ENCODE data around the gene TMPRSS5. TPM values are rescaled to one million over a fixed set of nuclear protein-coding genes. Genes with fewer than 3 reads are reported as not detected.

The TMPRSS5 gene
- total RNA-seq (1 to 10 TPM; 1.5 to 1.9 TPM), total RNA-seq (1.3 to 2.3 reads per million in 2 donors)

GRCh38 chr11:113705871-113706655, at the start of gene TMPRSS5:
Gene TMPRSS5 (minus strand): TSS chr11:113706308. CDS start chr11:113706224, 84 bp downstream.
- H3K27ac Mint-ChIP-seq, result no peak within 1 kb of the TSS
- peaks cover 3% of the 10 kb centered on the region for H3K36me3 Mint-ChIP-seq (ENCODE audit: low read depth)
- H3K4me1 Mint-ChIP-seq, result no peaks in the 10 kb centered on the region
- no peak within 1 kb of the TSS for H3K4me3 Mint-ChIP-seq
- ATAC-seq (no peak), DNase-seq (no peak)
- H3K9me3 ChIP-seq (ENCODE audit: control insufficient read depth, low read length, poor library complexity, severe bottlenecking), result no peaks in the 10 kb centered on the region
- H3K27me3 Mint-ChIP-seq, result no peaks in the 10 kb centered on the region

DNA sequence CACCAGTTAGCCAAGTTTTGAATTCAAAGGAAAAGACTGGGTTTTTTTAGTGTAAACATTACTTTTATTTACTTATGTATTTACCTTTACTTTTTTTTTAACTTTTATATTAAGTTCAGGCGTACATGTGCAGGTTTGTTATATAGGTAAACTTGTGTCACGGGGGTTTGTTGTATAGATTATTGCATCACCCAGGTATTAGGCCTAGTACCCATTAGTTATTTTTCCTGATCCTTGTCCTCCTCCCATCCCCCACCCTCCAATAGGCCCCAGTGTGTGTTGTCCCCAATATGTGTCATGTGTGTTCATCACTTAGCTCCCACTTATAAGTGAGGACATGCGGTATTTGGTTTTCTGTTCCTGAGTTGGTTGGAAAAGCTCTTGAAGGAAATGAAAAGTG, 46.8 kb upstream of the TMPRSS5 start:
- no peak overlapping the region for H3K4me3 Mint-ChIP-seq
- DNase-seq, result no peak
- no peaks in the 10 kb centered on the region for H3K27me3 Mint-ChIP-seq
- H3K36me3 Mint-ChIP-seq (ENCODE audit: low read depth), result peaks cover 11% of the 10 kb centered on the region
- no peaks in the 10 kb centered on the region for H3K9me3 ChIP-seq (ENCODE audit: control insufficient read depth, low read length, poor library complexity, severe bottlenecking)
- no peak overlapping the region for H3K27ac Mint-ChIP-seq
- ATAC-seq, result no peak
- peaks cover 2% of the 10 kb centered on the region for H3K4me1 Mint-ChIP-seq

DNA sequence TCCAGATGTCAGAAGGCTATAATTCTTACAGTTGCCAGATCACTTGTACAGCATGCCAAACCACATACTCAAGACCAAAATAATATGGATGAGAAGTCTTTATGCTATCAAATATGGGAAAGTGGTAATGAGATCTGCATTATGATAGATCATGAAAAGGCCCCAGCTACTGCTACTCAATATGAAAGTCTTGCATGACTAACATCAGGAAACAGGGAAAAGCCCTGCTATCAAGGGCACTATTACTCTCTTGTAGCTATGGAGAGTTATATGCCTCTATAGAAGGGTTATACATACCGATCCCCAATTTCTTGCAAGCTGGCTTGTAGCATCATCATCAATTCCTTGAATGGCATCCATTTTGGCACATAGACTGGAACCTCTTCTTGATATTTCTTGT, 30.2 kb upstream of the TMPRSS5 start:
- no peak for DNase-seq
- H3K27ac Mint-ChIP-seq, result no peak overlapping the region
- no peaks in the 10 kb centered on the region for H3K9me3 ChIP-seq (ENCODE audit: control insufficient read depth, low read length, poor library complexity, severe bottlenecking)
- ATAC-seq, result no peak
- peaks cover 2% of the 10 kb centered on the region for H3K4me1 Mint-ChIP-seq
- no peaks in the 10 kb centered on the region for H3K27me3 Mint-ChIP-seq
- peaks cover 6% of the 10 kb centered on the region for H3K36me3 Mint-ChIP-seq (ENCODE audit: low read depth)
- no peak overlapping the region for H3K4me3 Mint-ChIP-seq

GRCh38 chr11:113732092-113732491, 26.0 kb upstream of the TMPRSS5 start:
- Mint-ChIP-seq H3K36me3 (ENCODE audit: low read depth) (peaks cover 5% of the 10 kb centered on the region), H3K4me3 (no peak overlapping the region), H3K4me1 (peaks cover 6% of the 10 kb centered on the region), H3K27me3 (no peaks in the 10 kb centered on the region), H3K27ac (no peak overlapping the region)
- no peak for DNase-seq
- no peak for ATAC-seq
- H3K9me3 ChIP-seq (ENCODE audit: control insufficient read depth, low read length, poor library complexity, severe bottlenecking), result no peaks in the 10 kb centered on the region

DNA sequence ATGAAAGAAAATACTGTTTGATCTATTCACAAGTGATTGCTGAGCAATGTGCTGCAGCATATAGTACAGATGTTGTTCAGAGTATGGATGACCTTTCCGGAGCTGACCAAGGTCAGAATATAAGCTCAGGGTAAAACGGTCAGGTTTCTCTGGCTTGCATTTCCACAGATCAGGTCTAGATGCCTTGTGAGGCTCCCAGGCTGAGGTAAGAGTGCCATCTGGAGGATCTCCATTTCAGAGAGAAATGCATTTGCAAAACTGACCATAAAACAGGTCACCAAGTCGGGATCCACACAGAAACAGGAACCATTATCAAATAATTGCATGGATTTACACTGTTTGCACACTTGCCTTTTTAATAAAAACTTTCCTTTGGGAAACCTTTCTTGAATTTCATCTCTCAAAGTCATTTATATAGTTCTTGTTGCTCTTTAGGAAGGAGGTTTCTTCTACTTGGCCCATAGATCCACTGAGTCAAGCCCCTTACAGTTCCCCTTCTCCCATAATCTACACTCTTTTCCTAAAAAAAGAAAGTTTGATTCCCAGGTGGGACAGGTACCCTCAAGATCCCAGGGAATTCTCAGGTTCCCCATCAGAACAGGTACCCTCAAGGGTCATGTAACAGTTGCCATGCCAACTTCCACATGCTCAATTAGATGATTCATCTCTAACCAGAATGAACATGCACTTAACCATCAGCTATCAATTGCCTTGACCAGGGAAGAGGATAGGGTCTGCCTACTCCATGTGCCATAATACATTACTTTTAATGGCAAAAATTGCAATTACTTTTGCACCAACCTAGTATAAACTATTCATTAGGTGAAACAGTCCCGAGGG, 25.0 kb upstream of the TMPRSS5 start:
- H3K27me3 Mint-ChIP-seq, result no peaks in the 10 kb centered on the region
- H3K4me1 Mint-ChIP-seq, result peaks cover 7% of the 10 kb centered on the region
- H3K27ac Mint-ChIP-seq, result no peak overlapping the region
- peaks cover 6% of the 10 kb centered on the region for H3K36me3 Mint-ChIP-seq (ENCODE audit: low read depth)
- no peak overlapping the region for H3K4me3 Mint-ChIP-seq
- DNase-seq, result no peak
- no peaks in the 10 kb centered on the region for H3K9me3 ChIP-seq (ENCODE audit: control insufficient read depth, low read length, poor library complexity, severe bottlenecking)
- ATAC-seq, result no peak

- no peak for ATAC-seq
Measured at GRCh38 chr11:113729456-113729855, 23.3 kb upstream of the TMPRSS5 start.

GRCh38 chr11:113728814-113729213, 22.7 kb upstream of the TMPRSS5 start:
- ATAC-seq (no peak), DNase-seq (no peak)
- Mint-ChIP-seq H3K36me3 (ENCODE audit: low read depth) (peaks cover 6% of the 10 kb centered on the region), H3K4me3 (no peak overlapping the region), H3K27me3 (no peaks in the 10 kb centered on the region), H3K27ac (no peak overlapping the region), H3K4me1 (peaks cover 7% of the 10 kb centered on the region)
- no peaks in the 10 kb centered on the region for H3K9me3 ChIP-seq (ENCODE audit: control insufficient read depth, low read length, poor library complexity, severe bottlenecking)

More at GRCh38 chr11:113729456-113729855, 23.3 kb upstream of the TMPRSS5 start:
- H3K9me3 ChIP-seq (ENCODE audit: control insufficient read depth, low read length, poor library complexity, severe bottlenecking), result no peaks in the 10 kb centered on the region
- Mint-ChIP-seq H3K27me3 (no peaks in the 10 kb centered on the region), H3K36me3 (ENCODE audit: low read depth) (peaks cover 6% of the 10 kb centered on the region), H3K4me1 (peaks cover 7% of the 10 kb centered on the region), H3K4me3 (no peak overlapping the region), H3K27ac (no peak overlapping the region)
- DNase-seq, result no peak

DNA sequence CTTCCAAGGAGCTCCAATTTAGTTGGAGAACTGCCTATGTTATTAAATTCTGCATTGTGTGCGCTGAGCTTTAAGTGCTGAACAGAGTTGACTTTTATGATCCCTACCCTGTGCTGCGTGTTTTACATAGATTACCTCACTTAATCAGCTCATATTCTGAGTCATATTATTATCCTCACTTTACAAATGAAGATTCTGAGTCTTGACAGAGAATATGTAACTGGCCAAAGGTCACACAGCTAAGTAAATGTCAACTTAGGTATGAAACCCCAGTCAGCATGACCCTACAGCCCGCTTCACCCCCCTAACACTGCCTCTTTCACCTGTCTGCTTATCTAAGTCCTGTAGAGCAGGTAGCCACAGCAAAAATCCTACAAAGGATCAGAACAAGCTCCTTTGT, 19.8 kb upstream of the TMPRSS5 start:
- no peak overlapping the region for H3K4me3 Mint-ChIP-seq
- peaks cover 4% of the 10 kb centered on the region for H3K36me3 Mint-ChIP-seq (ENCODE audit: low read depth)
- H3K9me3 ChIP-seq (ENCODE audit: control insufficient read depth, low read length, poor library complexity, severe bottlenecking), result no peaks in the 10 kb centered on the region
- H3K4me1 Mint-ChIP-seq, result peaks cover 7% of the 10 kb centered on the region
- peak overlapping the region; percentile 57 for H3K27ac Mint-ChIP-seq
- DNase-seq (no peak), ATAC-seq (no peak)
- H3K27me3 Mint-ChIP-seq, result no peaks in the 10 kb centered on the region

DNA sequence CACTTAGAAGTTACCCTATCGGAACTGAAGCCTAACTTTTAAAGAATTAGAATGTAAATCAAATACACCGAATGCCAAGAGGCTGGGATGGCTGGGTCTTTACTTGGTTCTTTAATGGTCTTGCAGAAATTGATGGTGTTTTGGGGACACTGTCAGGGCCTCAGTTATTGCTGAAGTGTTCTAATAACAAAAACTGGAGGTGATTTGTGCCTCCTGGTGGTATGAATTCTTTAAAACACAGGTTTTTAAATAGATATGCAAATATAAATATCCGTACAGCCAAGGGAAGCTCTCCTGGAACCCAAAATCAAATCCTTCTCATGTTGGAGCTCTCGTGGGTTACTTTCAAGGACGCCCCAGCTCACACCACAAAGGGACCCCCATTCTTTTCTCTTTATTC, 19.3 kb upstream of the TMPRSS5 start:
- Mint-ChIP-seq H3K36me3 (ENCODE audit: low read depth) (peaks cover 4% of the 10 kb centered on the region), H3K4me3 (no peak overlapping the region), H3K4me1 (peaks cover 7% of the 10 kb centered on the region), H3K27me3 (no peaks in the 10 kb centered on the region), H3K27ac (peak overlapping the region; percentile 57)
- no peak for DNase-seq
- no peak for ATAC-seq
- H3K9me3 ChIP-seq (ENCODE audit: control insufficient read depth, low read length, poor library complexity, severe bottlenecking), result no peaks in the 10 kb centered on the region

DNA sequence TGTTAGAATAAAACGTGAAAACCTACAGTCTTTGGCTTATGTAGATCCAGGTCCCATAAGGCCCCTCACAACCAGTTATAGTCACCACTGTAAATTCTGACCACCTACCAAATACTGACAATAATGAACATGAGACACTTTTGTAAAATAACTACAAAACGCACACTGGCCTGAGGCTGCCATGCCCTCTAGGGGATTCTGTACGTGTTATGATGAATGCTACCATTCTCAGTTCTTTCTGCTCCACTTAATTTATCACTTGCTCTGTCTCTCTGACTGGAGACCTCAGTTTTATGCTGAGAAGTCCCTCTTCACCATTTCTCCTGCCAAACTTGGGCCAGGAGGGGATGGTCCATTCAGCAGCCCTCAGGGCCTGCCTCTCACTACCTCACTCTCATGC, 18.7 kb upstream of the TMPRSS5 start:
- H3K27ac Mint-ChIP-seq, result no peak overlapping the region
- DNase-seq (no peak), ATAC-seq (no peak)
- H3K27me3 Mint-ChIP-seq, result no peaks in the 10 kb centered on the region
- H3K4me1 Mint-ChIP-seq, result peaks cover 7% of the 10 kb centered on the region
- H3K9me3 ChIP-seq (ENCODE audit: control insufficient read depth, low read length, poor library complexity, severe bottlenecking), result no peaks in the 10 kb centered on the region
- H3K36me3 Mint-ChIP-seq (ENCODE audit: low read depth), result peaks cover 4% of the 10 kb centered on the region
- H3K4me3 Mint-ChIP-seq, result no peak overlapping the region

DNA sequence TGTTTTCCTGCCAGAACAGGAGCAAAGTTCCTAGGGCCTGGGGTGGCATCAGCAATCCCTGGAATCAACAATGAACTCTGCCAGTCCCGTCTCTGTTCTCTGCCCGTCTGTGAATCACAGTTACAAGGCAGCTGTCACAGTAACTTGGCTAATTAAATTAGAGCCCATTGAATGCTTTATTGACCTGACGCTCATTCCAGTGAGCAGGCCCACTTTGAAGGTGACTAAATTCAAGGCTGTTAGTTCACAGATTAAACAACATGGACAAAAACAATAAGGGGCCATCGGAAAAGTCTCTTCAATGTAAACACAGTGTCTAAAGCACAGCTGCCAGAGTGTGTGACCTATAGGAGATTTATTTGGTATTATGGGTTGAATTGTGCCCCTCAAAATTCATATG, 17.7 kb upstream of the TMPRSS5 start:
- DNase-seq, result no peak

GRCh38 chr11:113722934-113723333, 16.8 kb upstream of the TMPRSS5 start:
- Mint-ChIP-seq H3K36me3 (ENCODE audit: low read depth) (peaks cover 3% of the 10 kb centered on the region), H3K4me1 (peaks cover 2% of the 10 kb centered on the region), H3K4me3 (no peak overlapping the region), H3K27ac (no peak overlapping the region), H3K27me3 (no peaks in the 10 kb centered on the region)
- ATAC-seq, result no peak
- no peak for DNase-seq
- no peaks in the 10 kb centered on the region for H3K9me3 ChIP-seq (ENCODE audit: control insufficient read depth, low read length, poor library complexity, severe bottlenecking)

More for the DNA sequence above, 17.7 kb upstream of the TMPRSS5 start:
- H3K27me3 Mint-ChIP-seq, result no peaks in the 10 kb centered on the region
- H3K4me3 Mint-ChIP-seq, result no peak overlapping the region
- peaks cover 5% of the 10 kb centered on the region for H3K4me1 Mint-ChIP-seq
- no peak for ATAC-seq
- H3K27ac Mint-ChIP-seq, result no peak overlapping the region
- no peaks in the 10 kb centered on the region for H3K9me3 ChIP-seq (ENCODE audit: control insufficient read depth, low read length, poor library complexity, severe bottlenecking)
- H3K36me3 Mint-ChIP-seq (ENCODE audit: low read depth), result peaks cover 3% of the 10 kb centered on the region

DNA sequence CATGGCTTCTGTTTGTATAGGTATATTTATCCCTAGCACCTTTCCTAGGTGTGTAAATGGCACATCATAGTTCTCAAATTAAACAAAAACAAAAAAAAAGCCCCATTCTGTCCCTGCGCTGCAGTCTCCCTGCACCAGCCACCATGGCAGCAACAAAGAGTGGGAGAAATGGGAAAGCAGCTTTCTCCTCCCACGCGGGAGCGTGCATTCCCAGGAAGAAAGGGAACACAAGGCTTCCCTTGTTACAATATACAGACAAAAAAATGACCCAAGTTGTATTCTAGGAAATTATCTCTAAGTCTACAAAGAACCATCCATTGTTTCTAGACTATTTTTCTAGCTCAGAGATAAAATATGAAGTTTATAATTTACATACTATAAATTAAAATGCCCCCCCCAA, 16.1 kb upstream of the TMPRSS5 start:
- DNase-seq (no peak), ATAC-seq (no peak)
- peaks cover 2% of the 10 kb centered on the region for H3K36me3 Mint-ChIP-seq (ENCODE audit: low read depth)
- H3K27ac Mint-ChIP-seq, result no peak overlapping the region
- H3K4me3 Mint-ChIP-seq, result no peak overlapping the region
- no peaks in the 10 kb centered on the region for H3K9me3 ChIP-seq (ENCODE audit: control insufficient read depth, low read length, poor library complexity, severe bottlenecking)
- no peaks in the 10 kb centered on the region for H3K27me3 Mint-ChIP-seq
- peaks cover 1% of the 10 kb centered on the region for H3K4me1 Mint-ChIP-seq

All from T-helper 17 cell (primary cell).